SHP77 (cell line): ENCODE results near the gene TLE1.
A peak's percentile ranks its signal among the peaks of the same experiment; 100 is the strongest.

ENCODE experiments used
- DNase-seq, 2 experiments: peaks; one replicate each; lab custom pipeline; 2025; lab: John Stamatoyannopoulos, UW

Gene TLE1

DNA sequence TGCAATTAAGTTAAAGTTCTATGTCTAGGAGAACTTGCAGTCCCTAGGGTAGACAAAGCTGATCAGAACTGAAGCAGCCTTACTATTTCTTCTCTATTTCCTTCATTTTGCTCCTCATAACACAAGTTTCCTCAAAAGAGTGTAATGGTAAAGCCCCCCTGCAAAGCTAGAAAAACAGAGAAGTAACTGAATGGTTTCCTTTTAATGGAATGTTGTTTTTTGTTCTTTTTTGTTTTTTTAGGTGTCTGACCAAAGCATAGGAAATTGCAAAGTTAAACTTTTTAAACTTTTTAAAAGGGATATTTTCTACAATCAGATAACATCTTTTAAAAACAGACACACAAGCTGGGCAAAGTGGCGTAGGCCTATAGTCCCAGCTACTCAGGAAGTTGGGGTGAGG lies 145.7 kb downstream of the TLE1 start:
- no peak for DNase-seq

DNA sequence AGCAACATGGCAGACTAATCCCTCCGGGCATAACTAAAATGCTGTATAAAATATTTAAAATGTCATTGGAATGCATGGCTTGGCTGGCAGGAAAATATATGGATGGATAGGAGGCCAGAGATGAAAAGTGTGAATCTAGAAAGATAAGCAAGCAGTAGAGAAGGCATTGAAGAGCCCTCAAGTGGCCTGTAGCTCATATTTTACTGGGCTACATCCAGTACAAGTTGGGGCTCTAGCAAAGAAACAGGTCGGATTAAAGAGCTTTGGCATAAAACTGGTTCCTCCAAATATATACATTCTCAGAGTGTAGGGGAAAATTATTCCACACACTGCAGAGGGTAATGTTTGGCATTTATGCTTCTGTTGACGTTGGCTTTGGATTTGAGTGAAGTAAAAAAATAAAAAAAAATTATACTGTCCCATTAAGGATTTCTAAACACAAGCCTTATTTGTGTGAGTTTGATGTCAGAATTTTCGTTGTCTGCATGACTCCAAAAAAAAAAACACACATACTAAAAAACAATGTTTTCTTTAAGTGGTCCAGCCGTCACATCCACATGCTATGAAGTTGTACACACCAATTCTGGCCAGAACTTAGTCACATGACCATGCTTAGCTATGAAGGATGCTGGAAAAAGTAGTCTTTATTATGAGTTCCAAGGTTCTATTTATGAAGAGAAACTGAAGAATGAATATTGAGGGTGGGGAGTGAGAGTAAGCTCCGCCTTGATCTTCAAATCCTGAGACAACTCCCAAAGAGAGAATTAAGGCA lies 147.0 kb downstream of the TLE1 start:
- no peak for DNase-seq

DNA sequence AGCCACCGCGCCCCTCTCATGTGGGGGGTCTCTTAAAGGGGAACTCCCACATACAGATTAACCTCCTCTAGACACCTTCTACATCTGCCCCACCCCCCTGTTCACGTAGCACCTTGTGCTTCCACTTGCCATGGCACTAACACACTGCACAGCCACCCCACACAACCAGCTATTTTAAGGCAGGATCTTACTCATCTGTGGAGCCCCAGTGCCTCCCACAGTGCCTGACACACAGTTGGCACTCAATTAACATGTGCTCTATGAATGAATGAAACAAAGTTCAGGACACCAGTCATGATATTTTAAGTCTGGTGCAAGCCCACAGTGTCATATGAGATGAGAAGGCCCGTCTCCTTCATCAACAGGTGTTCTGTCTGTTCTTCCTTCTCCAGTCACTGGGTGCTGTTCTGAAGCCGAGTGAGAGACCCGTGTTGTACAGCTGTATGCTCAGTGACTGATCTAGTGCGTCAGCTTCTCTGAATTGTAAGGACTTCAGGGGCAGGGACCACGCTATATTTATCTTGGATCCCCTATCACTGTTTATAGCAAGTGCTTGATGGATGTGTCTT lies 149.1 kb downstream of the TLE1 start:
- DNase-seq = peak in 1 of 2 experiments; percentile 3

DNA sequence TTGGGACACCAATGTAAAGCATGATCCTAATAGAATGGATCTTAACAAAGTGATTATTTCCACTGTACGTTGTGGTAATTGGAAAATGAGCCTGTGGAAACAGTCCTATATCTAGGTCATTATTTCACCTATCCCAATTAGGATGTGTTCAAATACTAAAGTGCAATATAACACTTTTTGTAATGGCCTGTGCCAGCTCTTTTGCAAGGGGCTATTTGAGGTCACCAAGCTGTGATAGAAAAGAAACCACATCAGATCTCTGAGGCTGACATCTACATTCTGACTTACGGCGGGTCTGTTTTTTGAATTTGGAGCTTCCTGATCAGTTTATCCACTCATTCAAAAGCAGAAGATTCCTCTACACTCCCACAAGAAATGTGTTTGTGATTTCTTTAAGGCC lies 150.0 kb downstream of the TLE1 start:
- DNase-seq = no peak

DNA sequence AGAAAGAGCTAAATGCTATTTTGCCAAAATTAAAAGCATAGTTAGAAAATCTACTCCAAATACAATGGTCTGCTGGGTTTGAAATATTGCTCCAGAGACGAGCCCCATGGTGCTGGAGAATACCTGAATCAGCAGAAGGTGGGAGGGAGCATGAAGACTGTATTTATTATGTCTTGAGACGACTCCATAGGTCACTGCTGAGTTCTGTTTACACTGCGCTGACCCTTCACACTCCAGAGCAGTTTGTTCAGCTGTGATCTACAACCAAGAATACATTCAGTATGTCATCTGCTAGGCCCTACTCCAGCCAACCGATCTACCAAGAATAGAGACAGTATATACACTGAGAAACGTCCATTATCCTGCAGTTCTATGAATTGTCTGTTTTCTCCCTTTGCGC lies 150.5 kb downstream of the TLE1 start:
- peak; percentile 19 to 39 for DNase-seq

DNA sequence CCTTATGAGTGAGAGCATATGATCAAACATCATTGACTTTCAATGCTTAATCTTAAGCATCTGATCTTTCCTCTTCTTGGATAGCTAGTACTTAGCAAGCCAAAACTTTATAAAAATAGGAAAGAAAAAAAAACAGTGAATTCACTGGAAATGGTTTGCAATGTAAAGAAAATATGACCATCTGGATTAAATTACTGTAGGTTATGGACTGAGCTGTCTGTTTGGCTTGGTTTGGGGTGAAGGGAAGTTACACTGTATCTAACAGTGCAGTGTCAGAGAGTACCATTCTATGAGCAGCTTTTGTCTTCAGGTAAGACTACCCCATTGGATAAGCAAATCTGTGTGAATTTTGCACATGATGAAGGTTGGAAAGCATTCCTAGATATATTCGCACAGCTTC lies 151.4 kb downstream of the TLE1 start:
- no peak for DNase-seq

DNA sequence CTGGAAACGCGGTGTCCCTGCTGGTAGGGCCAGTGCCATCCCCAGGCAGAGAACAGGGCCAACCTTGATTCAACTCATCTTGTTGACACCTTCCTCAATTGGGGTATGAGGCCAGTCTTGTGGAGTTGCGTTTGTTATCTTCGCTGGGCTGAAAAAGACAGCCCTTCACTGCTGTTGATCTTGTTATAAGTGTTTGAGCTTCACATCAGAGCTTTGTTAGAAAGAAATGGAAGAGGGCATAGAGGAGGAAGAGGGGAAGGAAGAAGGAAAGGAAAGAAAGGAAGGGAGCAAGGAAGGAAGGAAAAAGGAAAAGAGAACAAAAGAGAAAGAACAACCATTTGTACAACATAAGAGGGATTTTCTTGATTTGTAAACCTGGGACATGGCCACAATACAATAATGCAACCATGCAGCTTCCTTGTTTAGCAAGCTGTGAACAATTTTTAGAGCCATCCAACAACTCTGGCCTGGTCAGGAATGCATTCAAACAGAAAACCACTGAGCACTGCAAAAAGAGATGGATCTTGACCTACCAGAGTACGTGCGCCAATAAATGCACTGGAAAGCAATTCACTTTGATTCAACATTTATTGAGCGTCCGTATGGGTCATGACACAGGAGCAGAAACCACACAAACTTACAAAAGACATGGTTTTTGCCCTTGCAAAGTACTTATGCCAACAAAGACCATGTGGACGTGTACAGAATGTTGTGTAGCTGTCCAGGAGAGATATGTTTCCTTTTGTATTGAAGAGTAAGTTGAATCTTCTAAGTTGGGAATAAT lies 152.9 kb downstream of the TLE1 start:
- DNase-seq = no peak

DNA sequence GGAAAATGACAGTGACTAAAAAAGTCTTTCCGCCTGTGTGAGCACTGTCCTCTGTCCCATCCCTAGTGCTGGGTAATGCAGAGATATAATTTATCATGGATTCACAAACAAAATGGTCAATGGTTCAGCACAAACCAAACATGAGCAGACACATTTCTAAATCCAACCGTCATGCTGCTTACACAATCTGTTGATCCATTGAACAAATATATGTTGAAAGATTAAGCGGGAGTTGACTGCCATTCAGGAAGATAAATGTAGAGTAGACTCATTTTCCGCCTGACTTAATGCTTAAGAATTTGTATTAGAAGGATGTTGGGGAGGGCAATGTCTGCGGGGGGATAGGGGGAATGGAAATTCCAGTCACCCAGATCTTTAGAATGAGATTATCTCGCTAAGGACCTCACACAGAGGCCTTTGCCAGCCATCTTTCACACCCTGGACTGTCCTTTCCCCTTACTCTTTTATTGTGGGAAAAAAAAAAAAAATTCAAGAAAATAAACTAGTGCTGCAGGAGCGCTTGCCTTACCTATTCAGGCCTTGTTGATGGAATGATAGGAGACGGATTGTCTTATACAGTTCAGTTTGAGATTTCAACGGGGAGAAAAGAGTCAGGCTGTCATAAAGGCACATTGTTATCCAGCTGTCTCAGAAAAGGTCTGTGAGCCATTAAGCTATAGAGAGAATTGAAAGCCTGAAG lies 153.7 kb downstream of the TLE1 start:
- DNase-seq = peak; percentile 62 to 69

DNA sequence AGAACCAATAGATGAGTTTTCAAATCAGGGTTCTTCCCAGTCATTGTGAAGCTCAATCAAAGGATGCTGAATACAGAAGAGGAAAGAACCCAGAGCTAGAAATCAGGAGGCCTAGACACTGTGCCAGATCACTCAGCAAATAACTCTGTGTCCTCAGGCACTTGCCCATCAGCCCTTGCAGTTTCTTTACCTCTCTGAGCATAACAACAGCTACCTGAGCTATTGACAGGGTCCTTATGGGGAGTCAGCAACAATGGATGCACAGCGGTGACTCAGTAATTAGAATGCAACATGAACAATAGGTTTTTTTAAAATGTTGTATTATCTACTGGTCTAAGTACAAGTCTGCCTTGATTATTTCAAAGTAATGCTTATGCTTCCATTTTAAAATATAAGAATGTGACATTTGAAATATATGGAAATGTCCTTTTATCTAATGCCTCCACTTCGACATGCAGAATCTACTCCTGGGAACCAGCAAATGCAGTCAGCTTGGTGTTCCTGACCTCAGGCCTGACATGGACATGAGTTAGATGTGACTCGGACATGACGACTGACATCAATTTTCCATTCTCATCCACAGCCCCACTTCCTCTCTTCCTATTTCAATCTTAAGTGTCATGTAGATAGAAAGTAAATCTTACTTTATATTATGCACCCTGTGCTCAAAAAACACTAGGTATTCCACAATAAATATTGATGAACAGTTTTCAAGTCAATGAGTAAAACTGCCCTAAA lies 155.0 kb downstream of the TLE1 start:
- DNase-seq = no peak
